ENCODE results near the gene METTL6. TPM values are rescaled to one million over a fixed set of nuclear protein-coding genes. Genes with fewer than 3 reads are reported as not detected.
"Not testable (repeated sequence)": the region's sequence is repeated elsewhere in the genome, so short reads cannot be mapped to it uniquely, and the experiment has no call there.

Gene METTL6
- total RNA-seq, 1 donor from 2014 or later: 16.0 TPM

GRCh38 chr3:15401936-15402335 lies 25.4 kb downstream of the METTL6 start:
- no peaks in the 10 kb centered on the region for H3K36me3 Mint-ChIP-seq (ENCODE audit: low read depth, unreplicated experiment)
- no peaks in the 10 kb centered on the region for H3K4me1 Mint-ChIP-seq (ENCODE audit: unreplicated experiment)
- DNase-seq (ENCODE audit: low spot score): no peak
- H3K27ac Mint-ChIP-seq (ENCODE audit: unreplicated experiment): no peak overlapping the region
- TF ChIP-seq, protein P1, sequence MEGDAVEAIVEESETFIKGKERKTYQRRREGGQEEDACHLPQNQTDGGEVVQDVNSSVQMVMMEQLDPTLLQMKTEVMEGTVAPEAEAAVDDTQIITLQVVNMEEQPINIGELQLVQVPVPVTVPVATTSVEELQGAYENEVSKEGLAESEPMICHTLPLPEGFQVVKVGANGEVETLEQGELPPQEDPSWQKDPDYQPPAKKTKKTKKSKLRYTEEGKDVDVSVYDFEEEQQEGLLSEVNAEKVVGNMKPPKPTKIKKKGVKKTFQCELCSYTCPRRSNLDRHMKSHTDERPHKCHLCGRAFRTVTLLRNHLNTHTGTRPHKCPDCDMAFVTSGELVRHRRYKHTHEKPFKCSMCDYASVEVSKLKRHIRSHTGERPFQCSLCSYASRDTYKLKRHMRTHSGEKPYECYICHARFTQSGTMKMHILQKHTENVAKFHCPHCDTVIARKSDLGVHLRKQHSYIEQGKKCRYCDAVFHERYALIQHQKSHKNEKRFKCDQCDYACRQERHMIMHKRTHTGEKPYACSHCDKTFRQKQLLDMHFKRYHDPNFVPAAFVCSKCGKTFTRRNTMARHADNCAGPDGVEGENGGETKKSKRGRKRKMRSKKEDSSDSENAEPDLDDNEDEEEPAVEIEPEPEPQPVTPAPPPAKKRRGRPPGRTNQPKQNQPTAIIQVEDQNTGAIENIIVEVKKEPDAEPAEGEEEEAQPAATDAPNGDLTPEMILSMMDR (IDR thresholded peaks at IDR 0.05; ENCODE audit: unreplicated experiment): no peak
- H3K9me3 Mint-ChIP-seq (ENCODE audit: unreplicated experiment): no peaks in the 10 kb centered on the region
- peaks cover 5% of the 10 kb centered on the region for H3K27me3 Mint-ChIP-seq (ENCODE audit: unreplicated experiment)
- H3K4me3 Mint-ChIP-seq (ENCODE audit: unreplicated experiment): no peak overlapping the region

DNA sequence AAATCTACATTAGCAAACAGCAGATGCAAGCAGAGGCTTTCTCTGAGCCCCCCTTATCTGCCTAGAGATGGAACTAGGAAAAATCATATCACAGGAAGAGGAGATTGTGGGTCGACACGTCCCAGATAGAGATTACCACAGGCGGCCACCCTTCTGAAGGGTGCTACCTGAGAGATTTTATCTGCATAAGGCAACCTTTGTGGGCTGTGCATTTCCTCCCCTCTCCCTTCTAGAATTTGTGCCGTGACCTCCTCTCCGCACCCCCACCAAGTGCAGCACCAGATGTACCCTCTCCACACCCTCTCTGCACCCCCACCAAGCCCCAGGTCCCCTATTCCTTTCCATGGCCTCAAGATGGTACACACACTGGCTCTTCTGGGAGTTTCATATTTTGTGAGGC lies 27.4 kb downstream of the METTL6 start:
- Mint-ChIP-seq H3K27me3 (ENCODE audit: unreplicated experiment) (peaks cover 5% of the 10 kb centered on the region), H3K4me1 (ENCODE audit: unreplicated experiment) (no peaks in the 10 kb centered on the region), H3K9me3 (ENCODE audit: unreplicated experiment) (no peaks in the 10 kb centered on the region), H3K36me3 (ENCODE audit: low read depth, unreplicated experiment) (no peaks in the 10 kb centered on the region), H3K4me3 (ENCODE audit: unreplicated experiment) (no peak overlapping the region), H3K27ac (ENCODE audit: unreplicated experiment) (no peak overlapping the region)
- TF ChIP-seq, protein P1 (IDR thresholded peaks at IDR 0.05; ENCODE audit: unreplicated experiment): no peak
- no peak for DNase-seq (ENCODE audit: low spot score)

GRCh38 chr3:15398731-15399133 lies 28.6 kb downstream of the METTL6 start:
- not testable (repeated sequence) for H3K27ac Mint-ChIP-seq (ENCODE audit: unreplicated experiment); H3K27me3 Mint-ChIP-seq (ENCODE audit: unreplicated experiment); H3K9me3 Mint-ChIP-seq (ENCODE audit: unreplicated experiment); H3K4me3 Mint-ChIP-seq (ENCODE audit: unreplicated experiment); H3K36me3 Mint-ChIP-seq (ENCODE audit: low read depth, unreplicated experiment); H3K4me1 Mint-ChIP-seq (ENCODE audit: unreplicated experiment)
- TF ChIP-seq, protein P1 (IDR thresholded peaks at IDR 0.05; ENCODE audit: unreplicated experiment): peak; percentile 81
- DNase-seq (ENCODE audit: low spot score): peak; percentile 44

DNA sequence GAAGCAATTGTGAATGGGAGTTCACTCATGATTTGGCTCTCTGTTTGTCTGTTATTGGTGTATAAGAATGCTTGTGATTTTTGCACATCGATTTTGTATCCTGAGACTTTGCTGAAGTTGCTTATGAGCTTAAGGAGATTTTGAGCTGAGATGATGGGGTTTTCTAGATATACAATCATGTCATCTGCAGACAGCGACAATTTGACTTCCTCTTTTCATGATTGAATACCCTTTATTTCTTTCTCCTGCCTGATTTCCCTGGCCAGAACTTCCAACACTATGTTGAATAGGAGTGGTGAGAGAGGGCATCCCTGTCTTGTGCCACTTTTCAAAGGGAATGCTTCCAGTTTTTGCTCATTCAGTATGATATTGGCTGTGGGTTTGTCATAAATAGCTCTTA lies 34.1 kb downstream of the METTL6 start:
- H3K4me1 Mint-ChIP-seq (ENCODE audit: unreplicated experiment); H3K27me3 Mint-ChIP-seq (ENCODE audit: unreplicated experiment); H3K4me3 Mint-ChIP-seq (ENCODE audit: unreplicated experiment); H3K9me3 Mint-ChIP-seq (ENCODE audit: unreplicated experiment); DNase-seq (ENCODE audit: low spot score); H3K27ac Mint-ChIP-seq (ENCODE audit: unreplicated experiment); H3K36me3 Mint-ChIP-seq (ENCODE audit: low read depth, unreplicated experiment): not testable (repeated sequence)

GRCh38 chr3:15391007-15391406 lies 36.3 kb downstream of the METTL6 start:
- no peak for DNase-seq (ENCODE audit: low spot score)
- Mint-ChIP-seq H3K36me3 (ENCODE audit: low read depth, unreplicated experiment) (peaks cover under 1% of the 10 kb centered on the region), H3K9me3 (ENCODE audit: unreplicated experiment) (no peaks in the 10 kb centered on the region), H3K4me3 (ENCODE audit: unreplicated experiment) (no peak overlapping the region), H3K27me3 (ENCODE audit: unreplicated experiment) (no peaks in the 10 kb centered on the region), H3K4me1 (ENCODE audit: unreplicated experiment) (no peaks in the 10 kb centered on the region), H3K27ac (ENCODE audit: unreplicated experiment) (no peak overlapping the region)
- TF ChIP-seq, protein P1 (IDR thresholded peaks at IDR 0.05; ENCODE audit: unreplicated experiment): no peak

DNA sequence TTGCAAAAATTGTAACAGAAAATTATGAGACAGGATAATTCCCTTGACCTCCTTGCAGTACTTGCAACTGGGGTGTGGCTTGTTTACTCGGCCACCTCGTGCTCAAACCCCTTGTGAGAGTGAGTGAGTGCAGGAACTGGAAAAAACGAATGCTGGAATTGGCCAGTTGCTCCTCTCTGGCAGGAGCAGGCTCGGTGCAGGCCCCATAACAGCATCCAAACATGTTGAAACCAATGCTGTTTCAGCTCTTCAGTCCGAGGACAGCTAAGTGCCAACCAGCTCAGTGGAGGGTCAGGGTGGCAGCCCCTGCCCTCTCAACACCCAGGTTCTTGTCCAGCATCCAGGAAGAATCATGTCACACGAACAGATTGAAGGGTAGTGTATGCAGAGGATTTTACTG lies 36.9 kb downstream of the METTL6 start:
- TF ChIP-seq, protein P1 (IDR thresholded peaks at IDR 0.05; ENCODE audit: unreplicated experiment): no peak
- H3K4me1 Mint-ChIP-seq (ENCODE audit: unreplicated experiment): no peaks in the 10 kb centered on the region
- no peaks in the 10 kb centered on the region for H3K27me3 Mint-ChIP-seq (ENCODE audit: unreplicated experiment)
- no peak overlapping the region for H3K4me3 Mint-ChIP-seq (ENCODE audit: unreplicated experiment)
- no peaks in the 10 kb centered on the region for H3K9me3 Mint-ChIP-seq (ENCODE audit: unreplicated experiment)
- DNase-seq (ENCODE audit: low spot score): no peak
- H3K36me3 Mint-ChIP-seq (ENCODE audit: low read depth, unreplicated experiment): peaks cover 6% of the 10 kb centered on the region
- no peak overlapping the region for H3K27ac Mint-ChIP-seq (ENCODE audit: unreplicated experiment)

- H3K27ac Mint-ChIP-seq (ENCODE audit: unreplicated experiment); H3K27me3 Mint-ChIP-seq (ENCODE audit: unreplicated experiment); H3K4me1 Mint-ChIP-seq (ENCODE audit: unreplicated experiment); H3K4me3 Mint-ChIP-seq (ENCODE audit: unreplicated experiment); H3K9me3 Mint-ChIP-seq (ENCODE audit: unreplicated experiment); DNase-seq (ENCODE audit: low spot score); H3K36me3 Mint-ChIP-seq (ENCODE audit: low read depth, unreplicated experiment): not testable (repeated sequence)
Observed at GRCh38 chr3:15388335-15388734, 39.0 kb downstream of the METTL6 start.

All from endothelial cell (in vitro differentiated cells).